Ectodermal cell (in vitro differentiated cells): ENCODE results near the gene IL1RAPL2.
"Not testable (repeated sequence)": the region's sequence is repeated elsewhere in the genome, so short reads cannot be mapped to it uniquely, and the experiment has no call there.

ENCODE experiments used
- H3K27ac ChIP-seq: 2 replicates; pipeline ENCODE4 v1.7.0; 2013; ENCODE audit warnings: mild to moderate bottlenecking, low read depth, low read length; ENCODE audit not compliant: insufficient read depth, poor library complexity, severe bottlenecking
- H3K27me3 ChIP-seq: 2 replicates; pipeline ENCODE4 v1.7.0; 2013; ENCODE audit warnings: mild to moderate bottlenecking, low read length; ENCODE audit not compliant: insufficient read depth, control insufficient read depth, poor library complexity, severe bottlenecking
- H3K36me3 ChIP-seq: one replicate; pipeline ENCODE4 v1.7.0; 2013; ENCODE audit warnings: low read length; ENCODE audit not compliant: control insufficient read depth, insufficient read depth
- H3K4me1 ChIP-seq: one replicate; pipeline ENCODE4 v1.7.0; 2013; ENCODE audit warnings: low read length; ENCODE audit not compliant: control insufficient read depth, insufficient read depth
- H3K4me3 ChIP-seq: 2 replicates; pipeline ENCODE4 v1.7.0; 2013; ENCODE audit warnings: low read depth, low read length, control low read depth; ENCODE audit not compliant: insufficient read depth
- H3K9me3 ChIP-seq: 2 replicates; pipeline ENCODE4 v1.7.0; 2013; ENCODE audit warnings: mild to moderate bottlenecking, low read length, moderate library complexity; ENCODE audit not compliant: control insufficient read depth
- WGBS, 2 experiments: methylation state at CpG; one replicate each; pipeline ENCODE4 v1.1.7; 2013; ENCODE audit warnings: missing lambda C conversion rate in 2 of 2; 5-methylcytosine and 5-hydroxymethylcytosine counted together

IL1RAPL2 gene

GRCh38 chrX:105758754-105759153, 1192.8 kb downstream of the IL1RAPL2 start:
- Histone ChIP-seq H3K4me1 (no peaks in the 10 kb centered on the region), H3K36me3 (no peaks in the 10 kb centered on the region), H3K9me3 (no peaks in the 10 kb centered on the region), H3K4me3 (no peak overlapping the region), H3K27ac (no peak overlapping the region), H3K27me3 (no peaks in the 10 kb centered on the region)
- WGBS, 2 experiments, result 94 to 100% methylated on average over 1 of the region's 1 CpG

- Histone ChIP-seq H3K9me3 (no peaks in the 10 kb centered on the region), H3K27me3 (no peaks in the 10 kb centered on the region), H3K4me1 (no peaks in the 10 kb centered on the region), H3K27ac (no peak overlapping the region), H3K36me3 (no peaks in the 10 kb centered on the region), H3K4me3 (no peak overlapping the region)
- WGBS, 2 experiments, result 85 to 96% methylated on average over 2 of the region's 2 CpGs
Measured at GRCh38 chrX:105759598-105759997, 1193.6 kb downstream of the IL1RAPL2 start.

GRCh38 chrX:105765691-105766090, 1199.7 kb downstream of the IL1RAPL2 start:
- no peak overlapping the region for H3K27ac ChIP-seq
- H3K4me3 ChIP-seq, result no peak overlapping the region
- no peaks in the 10 kb centered on the region for H3K27me3 ChIP-seq
- no peaks in the 10 kb centered on the region for H3K36me3 ChIP-seq
- 63 to 79% methylated on average over 1 of the region's 1 CpG for WGBS, 2 experiments
- H3K4me1 ChIP-seq, result no peaks in the 10 kb centered on the region
- H3K9me3 ChIP-seq, result no peaks in the 10 kb centered on the region

GRCh38 chrX:105773801-105774200, 1207.8 kb downstream of the IL1RAPL2 start:
- H3K36me3 ChIP-seq, result no peaks in the 10 kb centered on the region
- H3K4me1 ChIP-seq, result no peaks in the 10 kb centered on the region
- no peak overlapping the region for H3K4me3 ChIP-seq
- H3K27ac ChIP-seq, result no peak overlapping the region
- no peaks in the 10 kb centered on the region for H3K9me3 ChIP-seq
- no peaks in the 10 kb centered on the region for H3K27me3 ChIP-seq

- H3K36me3 ChIP-seq, result no peaks in the 10 kb centered on the region
- H3K4me1 ChIP-seq, result no peaks in the 10 kb centered on the region
- no peak overlapping the region for H3K27ac ChIP-seq
- no peaks in the 10 kb centered on the region for H3K27me3 ChIP-seq
- WGBS, 2 experiments, result 97% methylated on average over 3 of the region's 3 CpGs; no CpG with 5 or more reads in 1 of the 2 experiments
- no peaks in the 10 kb centered on the region for H3K9me3 ChIP-seq
- no peak overlapping the region for H3K4me3 ChIP-seq
Measured at GRCh38 chrX:105775679-105776078, 1209.7 kb downstream of the IL1RAPL2 start.

GRCh38 chrX:105781804-105782203, 1215.8 kb downstream of the IL1RAPL2 start:
- H3K9me3 ChIP-seq, result no peaks in the 10 kb centered on the region
- H3K27ac ChIP-seq, result no peak overlapping the region
- no peak overlapping the region for H3K4me3 ChIP-seq
- 83 to 94% methylated on average over 1 of the region's 1 CpG for WGBS, 2 experiments
- no peaks in the 10 kb centered on the region for H3K4me1 ChIP-seq
- H3K27me3 ChIP-seq, result no peaks in the 10 kb centered on the region
- H3K36me3 ChIP-seq, result no peaks in the 10 kb centered on the region

- H3K9me3 ChIP-seq, H3K27me3 ChIP-seq, H3K36me3 ChIP-seq, H3K4me1 ChIP-seq, H3K4me3 ChIP-seq, H3K27ac ChIP-seq: not testable (repeated sequence)
- 83 to 86% methylated on average over 25 to 26 of the region's 26 CpGs for whole genome bisulfite sequencing, 2 experiments
Measured at GRCh38 chrX:105796877-105797276, 1230.9 kb downstream of the IL1RAPL2 start.

- H3K36me3 ChIP-seq, result no peaks in the 10 kb centered on the region
- WGBS, 2 experiments, result 78% methylated on average over 1 of the region's 2 CpGs; no CpG with 5 or more reads in 1 of the 2 experiments
- H3K4me3 ChIP-seq, result no peak overlapping the region
- no peaks in the 10 kb centered on the region for H3K9me3 ChIP-seq
- H3K4me1 ChIP-seq, result no peaks in the 10 kb centered on the region
- no peaks in the 10 kb centered on the region for H3K27me3 ChIP-seq
- H3K27ac ChIP-seq, result no peak overlapping the region
Measured at GRCh38 chrX:105803891-105804290, 1237.9 kb downstream of the IL1RAPL2 start.

GRCh38 chrX:105805655-105806054, 1239.7 kb downstream of the IL1RAPL2 start:
- H3K27ac ChIP-seq, H3K4me3 ChIP-seq, H3K27me3 ChIP-seq, H3K9me3 ChIP-seq, H3K4me1 ChIP-seq, H3K36me3 ChIP-seq: not testable (repeated sequence)

GRCh38 chrX:105816517-105816916, 1250.5 kb downstream of the IL1RAPL2 start:
- H3K27ac ChIP-seq, result no peak overlapping the region
- peaks cover 18% of the 10 kb centered on the region for H3K27me3 ChIP-seq
- no peak overlapping the region for H3K4me3 ChIP-seq
- no peaks in the 10 kb centered on the region for H3K9me3 ChIP-seq
- H3K36me3 ChIP-seq, result no peaks in the 10 kb centered on the region
- 78 to 93% methylated on average over 2 of the region's 2 CpGs for WGBS, 2 experiments
- no peaks in the 10 kb centered on the region for H3K4me1 ChIP-seq
